Ovary (tissue), 3 donors: ENCODE data around the gene SNX21.

Source experiments
- CTCF ChIP-seq, 3 donors: fragments of 450-650 bp in 2 of 3; fragments of 200-600 bp in 1 of 3; IDR thresholded peaks; one replicate each; pipeline versions ENCODE4 v1.5.1 to v1.8.0; 2016 to 2022; ENCODE audit warnings: antibody characterized with exemption in 3 of 3, mild to moderate bottlenecking in 1 of 3
- EP300 ChIP-seq: sonication (generic); formaldehyde crosslinking; IDR thresholded peaks from one replicate; pipeline ENCODE4 v1.6.1; 2017; ENCODE audit warnings: antibody characterized with exemption
- POLR2A ChIP-seq: fragments of 450-650 bp; IDR thresholded peaks from one replicate; pipeline ENCODE4 v1.6.1; 2017; ENCODE audit warnings: antibody characterized with exemption, mild to moderate bottlenecking, moderate library complexity
- donor health status: DM: no; HTN: no; CAD: no.

GRCh38 chr20:45872626-45873025 is 39.0 kb downstream of the SNX21 start:
- TF ChIP-seq EP300, result no peak
- no peak for TF ChIP-seq CTCF (IDR thresholded peaks at IDR 0.05)
- TF ChIP-seq POLR2A, result no peak
